Iris pigment epithelial cell (primary cell): ENCODE measurements around the gene ARL6.
A peak's percentile ranks its signal among the peaks of the same experiment; 100 is the strongest.
"Not testable (repeated sequence)": the region's sequence is repeated elsewhere in the genome, so short reads cannot be mapped to it uniquely, and the experiment has no call there.

Experiments
- DNase-seq: peaks from one replicate; pipeline ENCODE4 v3.0.0-alpha.2; 2011; ENCODE audit warnings: low read depth

ARL6 gene

DNA sequence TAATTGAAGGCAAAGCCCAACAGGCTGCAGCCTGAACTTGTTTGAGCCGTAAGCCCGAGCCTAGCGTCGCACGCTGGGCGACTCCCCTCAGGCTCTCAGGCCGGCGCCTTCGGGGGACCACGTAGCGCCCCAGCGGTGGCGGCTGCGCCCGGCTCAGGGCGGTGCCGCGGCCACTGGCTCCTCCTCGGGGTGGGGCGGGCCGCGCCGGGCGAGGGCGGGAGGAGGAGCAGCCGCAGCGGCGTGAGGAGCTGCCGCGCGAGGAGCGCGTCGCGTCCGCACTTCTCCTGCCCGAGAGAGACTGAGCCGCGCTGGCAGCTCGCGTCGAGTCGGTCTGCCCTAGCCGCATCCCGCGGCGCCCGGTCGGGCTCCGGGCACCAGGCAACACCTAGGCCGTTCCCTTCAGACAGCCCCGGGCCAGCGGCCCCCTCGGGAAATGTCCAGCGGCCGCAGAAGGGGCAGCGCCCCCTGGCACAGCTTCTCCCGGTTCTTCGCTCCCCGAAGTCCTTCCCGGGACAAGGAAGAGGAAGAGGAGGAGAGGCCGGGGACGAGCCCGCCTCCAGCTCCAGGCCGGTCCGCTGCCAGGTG, 57.3 kb downstream of the ARL6 start, which contains the start of gene CRYBG3:
TSS of gene CRYBG3 (plus strand) at position 238 of the 585 bp plus-strand sequence. CDS start at position 434, 196 bp downstream.
- peak; percentile 87 for DNase-seq

DNA sequence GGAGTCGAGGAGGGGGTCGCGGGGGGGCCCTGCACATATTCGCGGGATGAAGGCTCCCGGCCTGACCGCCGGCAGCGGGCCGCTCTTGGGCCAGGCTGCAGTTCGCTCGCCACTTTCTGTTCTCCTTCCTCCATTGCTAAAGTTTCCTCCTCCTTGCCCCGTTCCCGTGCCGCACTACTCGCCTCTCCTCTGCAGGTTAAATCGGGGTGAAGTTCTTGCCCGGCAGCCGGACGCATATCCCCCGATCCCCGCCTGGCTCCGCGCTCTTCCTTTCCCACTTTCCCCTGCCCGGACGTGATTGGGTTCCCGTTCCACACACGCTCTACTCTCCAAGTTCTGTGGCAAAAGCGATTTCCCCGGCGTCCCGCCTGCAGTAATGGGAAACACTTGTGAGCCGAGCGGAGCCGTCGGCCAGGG, 57.8 kb downstream of the ARL6 start:
- DNase-seq, result peak; percentile 65

DNA sequence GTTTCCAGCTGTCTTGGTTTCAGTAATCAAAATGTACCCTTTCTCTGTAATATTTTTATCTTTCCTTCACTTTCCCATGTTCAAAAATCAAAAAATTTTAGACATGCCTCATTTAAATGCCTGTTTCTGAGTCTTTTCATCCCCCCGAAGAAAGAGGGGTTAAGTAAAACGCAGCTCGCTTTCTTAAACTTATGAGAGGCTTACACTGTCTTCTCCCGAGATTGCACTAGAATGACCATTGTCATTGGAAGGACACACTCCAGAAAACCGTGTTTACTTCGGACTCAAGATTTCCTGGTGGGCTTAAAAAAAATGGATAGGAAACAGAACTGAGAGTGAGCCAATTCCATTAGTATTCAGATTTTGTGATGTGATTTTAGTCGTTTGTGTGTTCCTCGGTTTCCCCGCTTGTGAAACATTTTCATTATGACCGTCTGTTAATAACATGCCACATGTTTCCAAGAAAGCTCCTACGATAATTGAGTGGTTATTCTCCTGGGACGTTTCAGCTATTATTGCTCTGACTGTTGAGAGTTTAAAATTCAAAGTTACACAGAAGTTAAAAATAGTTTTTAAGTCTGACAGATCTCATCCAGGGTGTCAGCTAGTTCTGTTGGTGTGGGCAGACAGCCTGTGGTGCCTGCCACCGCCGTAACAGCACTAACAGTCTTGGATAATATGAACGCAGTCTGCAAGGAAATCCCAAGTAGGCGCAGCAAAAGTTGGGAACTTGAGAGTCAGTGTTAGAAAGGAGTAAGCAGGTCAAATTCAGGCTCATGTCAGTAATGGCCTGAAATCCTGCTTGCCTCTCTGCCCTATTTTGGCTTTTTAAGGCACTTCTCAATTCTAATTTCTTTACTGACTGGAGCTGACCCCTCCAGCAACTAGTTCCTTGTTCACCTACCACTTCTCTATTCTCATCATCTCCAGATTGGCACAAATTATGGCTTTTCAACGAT, 58.8 kb downstream of the ARL6 start:
- no peak for DNase-seq

DNA sequence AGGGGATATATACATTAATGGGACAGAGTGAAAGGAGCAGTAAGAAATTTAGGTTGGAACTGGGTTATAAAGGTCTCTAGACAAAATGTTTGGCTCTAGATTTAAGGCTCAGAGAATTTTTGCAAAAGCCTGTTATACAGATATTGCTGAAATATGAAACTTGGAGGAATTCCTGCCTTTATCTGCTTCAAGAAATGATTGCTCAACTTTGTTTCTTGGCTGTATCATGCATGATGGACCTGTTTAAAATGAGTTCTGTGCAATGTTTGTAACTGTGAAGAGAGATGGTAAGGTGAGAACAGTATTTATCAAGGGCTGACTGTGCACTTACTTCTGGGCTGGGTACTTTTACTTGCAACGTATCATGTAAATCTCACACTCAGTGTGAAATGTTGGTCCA, 60.5 kb downstream of the ARL6 start:
- peak; percentile 67 for DNase-seq

DNA sequence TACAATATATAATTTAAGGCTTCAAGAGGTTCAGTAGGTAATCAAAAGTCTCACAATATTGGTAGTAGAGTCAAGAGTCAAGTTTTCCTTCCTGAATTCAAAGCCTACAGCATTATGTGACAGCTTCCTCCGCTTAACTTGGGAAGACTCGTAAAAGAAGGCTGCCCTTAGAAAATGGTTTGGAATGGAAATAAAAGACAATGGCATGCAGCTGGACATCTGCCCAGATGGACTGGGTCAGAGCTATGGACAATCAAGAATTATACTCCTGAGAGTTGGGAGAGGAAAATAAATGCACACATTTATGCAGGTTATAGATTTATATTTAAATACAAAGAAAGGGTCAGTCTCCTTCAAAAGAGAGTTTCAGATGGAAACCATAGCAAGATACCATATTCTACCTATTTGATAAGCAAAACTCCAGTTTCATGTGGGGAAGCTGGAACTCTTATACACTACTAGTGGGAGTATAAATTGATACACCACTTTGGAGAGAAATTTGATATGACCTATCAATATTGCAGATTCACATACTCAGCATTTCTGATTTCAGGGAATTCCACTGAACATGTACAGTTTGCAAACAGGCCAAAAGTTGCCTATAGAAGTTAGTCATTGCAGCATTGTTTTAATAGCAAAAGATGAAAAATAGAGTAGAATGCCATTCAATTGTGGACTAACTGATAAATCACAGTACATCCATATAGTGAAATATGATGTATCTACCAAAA, 63.3 kb downstream of the ARL6 start:
- no peak for DNase-seq

DNA sequence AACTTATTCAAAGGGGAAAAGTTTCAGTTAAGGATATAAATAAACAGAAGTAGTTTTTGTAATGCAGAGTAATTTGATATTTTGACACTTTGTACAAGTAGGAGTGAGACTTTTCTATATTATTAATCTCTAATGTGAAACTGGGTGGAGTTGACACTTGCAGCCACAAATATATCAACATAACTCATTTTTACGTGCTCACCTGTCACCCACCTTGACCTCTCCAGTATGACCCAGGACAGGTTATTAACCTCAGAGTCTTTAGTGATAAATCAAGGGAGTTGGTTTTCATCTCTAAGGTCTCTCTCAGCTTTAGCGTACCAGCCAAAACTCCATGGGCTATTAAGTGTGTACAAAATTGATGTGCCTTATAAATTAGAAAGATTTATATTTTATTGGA, 64.6 kb downstream of the ARL6 start:
- DNase-seq, result no peak

DNA sequence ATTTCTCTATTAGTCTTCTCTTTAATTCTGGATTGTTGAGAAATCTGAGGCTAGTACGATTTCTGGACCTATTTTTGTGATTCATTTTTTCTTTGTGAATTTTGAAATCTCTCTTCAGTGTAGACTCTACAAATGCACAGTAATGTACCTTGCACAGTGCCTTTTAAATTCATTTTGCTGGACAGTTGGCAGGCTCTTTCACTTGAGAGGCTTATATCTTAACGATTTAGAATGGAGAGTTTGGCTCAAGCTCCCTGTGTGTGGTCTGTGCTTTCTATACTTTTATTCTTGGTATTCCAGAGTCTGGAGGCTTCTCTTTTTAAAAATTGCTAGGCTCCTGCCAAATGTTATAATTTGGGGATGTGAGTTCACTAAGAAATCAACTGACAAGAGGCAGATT, 66.1 kb downstream of the ARL6 start:
- no peak for DNase-seq

DNA sequence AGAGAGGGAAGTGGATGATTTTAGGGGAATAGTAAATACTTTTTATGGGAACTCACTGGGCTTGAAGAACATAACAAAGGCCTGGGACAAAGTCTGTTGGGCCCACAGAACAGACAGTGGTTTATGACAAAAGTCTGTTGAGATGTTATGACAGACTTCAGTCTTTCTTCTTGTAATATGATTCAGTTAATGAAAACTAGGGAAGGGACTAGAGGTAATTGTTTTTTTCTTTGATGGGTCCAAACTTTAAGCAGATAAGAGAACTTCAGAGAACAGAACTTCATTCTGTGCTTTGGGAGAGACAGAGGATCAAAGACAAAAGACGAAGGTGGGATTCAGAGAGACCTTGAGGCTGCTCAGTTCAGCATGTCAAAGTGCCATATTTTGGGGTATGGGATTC, 66.6 kb downstream of the ARL6 start:
- no peak for DNase-seq

DNA sequence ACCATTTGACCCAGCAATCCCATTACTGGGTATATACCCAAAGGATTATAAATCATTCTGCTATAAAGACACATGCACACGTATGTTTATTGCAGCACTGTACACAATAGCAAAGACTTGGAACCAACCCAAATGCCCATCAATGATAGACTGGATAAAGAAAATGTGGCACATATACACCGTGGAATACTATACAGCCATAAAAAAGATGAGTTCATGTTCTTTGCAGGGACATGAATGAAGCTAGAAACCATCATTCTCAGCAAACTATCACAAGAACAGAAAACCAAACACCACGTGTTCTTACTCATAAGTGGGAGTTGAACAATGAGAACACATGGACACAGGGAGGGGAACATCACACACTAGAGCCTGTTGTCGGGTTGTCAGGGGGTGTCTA, 68.6 kb downstream of the ARL6 start:
- not testable (repeated sequence) for DNase-seq

DNA sequence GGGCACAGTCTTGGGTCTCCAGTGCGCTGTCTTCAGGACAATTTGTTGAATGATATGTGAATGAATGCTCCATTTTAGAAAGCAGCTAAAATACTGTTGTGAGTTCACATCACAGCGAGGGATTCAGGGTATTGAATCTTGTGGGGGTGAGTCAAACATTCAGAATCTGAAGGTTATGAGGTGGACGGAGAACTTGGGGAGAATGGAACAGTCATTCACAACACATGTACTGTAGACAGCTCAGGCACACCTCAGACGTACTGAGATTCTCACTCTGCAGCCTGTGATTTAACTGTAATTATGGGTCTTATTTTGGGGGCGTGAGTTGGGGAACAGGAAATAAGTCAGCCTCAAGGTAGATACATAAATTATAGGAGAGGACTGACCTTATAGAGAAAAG, 71.2 kb downstream of the ARL6 start:
- DNase-seq, result peak; percentile 89

DNA sequence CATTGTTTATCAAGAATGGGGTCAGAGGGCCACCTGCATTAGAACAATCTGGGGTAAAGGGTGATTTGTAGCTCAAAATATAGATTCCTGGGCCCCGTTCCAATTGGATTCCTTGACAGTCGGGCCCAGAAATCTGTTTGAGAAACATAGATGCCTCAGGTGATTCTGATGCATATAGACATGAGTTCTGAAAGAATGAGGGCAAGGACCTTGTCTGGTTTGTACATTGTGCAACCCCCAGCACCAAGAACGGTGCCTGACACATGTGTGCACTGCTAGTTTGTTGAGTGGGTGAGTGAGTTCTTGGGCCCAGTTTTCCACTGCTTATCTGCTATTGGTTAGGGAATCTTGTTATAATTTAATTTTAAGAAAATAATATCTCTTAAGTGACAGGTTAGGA, 73.8 kb downstream of the ARL6 start:
- peak; percentile 48 for DNase-seq

DNA sequence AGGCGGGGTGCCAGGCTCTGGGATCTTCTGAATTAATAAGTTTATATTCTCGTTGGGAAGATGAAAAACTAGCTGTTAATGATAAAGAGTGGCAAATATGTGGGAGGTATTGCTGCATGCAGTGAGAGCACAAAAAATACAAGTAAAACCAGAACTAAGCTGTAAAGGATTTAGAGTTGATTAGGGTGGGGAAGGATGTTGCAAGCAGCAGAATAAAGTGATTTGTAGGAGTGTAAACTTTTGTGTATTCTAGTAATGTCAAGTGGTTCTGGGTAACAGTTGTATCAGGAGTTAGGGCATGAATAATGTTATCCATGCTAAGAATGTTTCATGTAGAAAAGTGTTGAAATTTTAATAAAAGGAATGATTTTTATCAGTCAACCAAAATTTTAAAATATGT, 75.4 kb downstream of the ARL6 start:
- DNase-seq, result no peak

DNA sequence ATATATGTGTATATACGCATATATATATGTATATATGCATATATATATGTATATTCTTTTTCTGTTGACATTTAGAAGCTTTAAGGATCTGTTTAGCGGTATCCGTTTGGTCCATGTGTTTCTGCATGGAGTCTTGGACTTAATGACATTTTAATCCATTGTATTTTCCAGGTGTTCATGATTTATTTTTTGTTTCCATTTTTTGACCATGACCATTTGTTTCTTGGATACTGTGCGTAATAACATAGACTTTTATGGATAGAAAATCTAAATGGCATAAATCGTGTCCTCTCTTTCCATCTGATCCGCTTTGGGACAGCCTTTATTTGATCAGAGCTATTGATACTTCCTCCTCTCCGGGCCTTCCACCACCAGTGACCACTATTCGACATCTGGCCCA, 76.7 kb downstream of the ARL6 start:
- DNase-seq, result no peak

DNA sequence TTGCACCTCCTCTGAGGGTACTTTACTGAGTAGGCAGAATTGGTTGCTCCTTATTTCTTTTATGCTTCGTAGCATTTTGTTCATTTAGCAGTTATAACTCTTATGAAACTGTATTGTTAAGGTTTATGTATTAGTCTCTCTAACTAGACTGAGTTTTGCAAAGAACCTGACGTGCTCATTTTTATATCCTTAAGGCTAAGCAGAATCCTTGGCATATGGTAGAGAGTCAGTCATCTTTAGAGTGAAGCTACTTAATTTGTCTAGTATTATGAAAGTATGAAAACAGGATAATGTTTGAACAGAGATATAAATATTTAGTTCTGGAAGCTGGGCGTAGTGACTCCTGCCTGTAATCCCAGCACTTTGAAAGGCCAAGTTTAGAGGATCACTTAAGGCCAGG, 77.4 kb downstream of the ARL6 start:
- DNase-seq, result no peak

DNA sequence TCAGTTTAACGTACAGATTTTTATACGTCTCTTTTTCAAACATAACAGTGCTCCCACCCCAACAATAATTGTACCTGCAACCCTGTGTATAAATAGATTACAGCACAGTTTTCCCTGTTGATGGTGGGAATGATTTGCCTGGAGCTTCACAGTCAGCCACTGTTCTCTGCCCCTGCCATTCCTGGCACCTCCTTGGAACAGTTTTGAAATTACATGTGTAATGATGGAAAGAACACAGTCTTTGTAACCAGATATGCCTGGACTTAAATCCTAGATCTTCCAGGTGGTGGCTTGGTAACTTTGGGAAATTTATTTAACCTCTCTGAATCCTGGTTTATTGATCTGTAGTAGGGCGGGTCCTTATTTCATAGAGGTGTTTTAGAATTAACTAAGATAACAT, 84.2 kb downstream of the ARL6 start:
- DNase-seq, result no peak
